HG02943 (cell line): ENCODE measurements around the gene RFC2.
"Not testable (repeated sequence)": the region's sequence is repeated elsewhere in the genome, so short reads cannot be mapped to it uniquely, and the experiment has no call there.

Experiments used
- ATAC-seq: cut with Tn5 transposase; IDR thresholded peaks from one replicate; pipeline ENCODE4 v1.9.1; 2021; ENCODE audit warnings: mild to moderate bottlenecking, low read depth, moderate library complexity; ENCODE audit not compliant: unreplicated experiment

The RFC2 gene

DNA sequence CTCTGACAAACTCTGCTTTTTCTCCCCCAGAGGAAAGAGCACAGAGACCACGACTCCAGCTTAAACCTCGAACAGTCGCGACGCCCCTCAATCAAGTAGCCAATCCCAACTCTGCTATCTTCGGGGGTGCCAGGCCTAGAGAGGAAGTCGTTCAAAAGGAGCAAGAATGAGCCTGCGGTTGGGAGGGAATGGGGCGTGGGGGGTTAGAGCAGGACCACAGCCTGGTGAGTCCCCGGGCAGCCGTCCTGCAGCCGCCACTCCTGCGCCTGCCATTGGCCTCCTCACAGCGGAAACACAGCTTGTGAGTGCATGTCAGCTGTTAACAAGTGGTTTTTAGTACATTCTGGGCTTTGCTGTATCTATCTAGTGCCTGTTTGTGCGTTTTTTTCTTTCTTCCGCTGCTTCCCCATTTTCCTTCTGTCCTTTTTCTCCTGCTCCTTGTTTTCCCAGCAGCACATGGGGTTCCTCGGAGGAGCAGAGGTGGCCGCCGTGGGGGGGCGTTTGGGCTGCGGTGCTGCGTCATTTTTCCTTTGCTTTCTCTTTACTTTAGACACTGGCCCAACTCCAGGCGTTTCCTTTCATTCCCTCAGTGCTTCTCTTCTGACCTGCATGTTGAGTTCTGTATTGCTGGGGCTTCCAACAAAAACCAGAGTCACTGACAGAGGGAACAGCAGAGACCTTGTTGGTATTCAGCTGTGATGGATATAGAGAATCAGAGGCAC, 58.9 kb downstream of the RFC2 start:
- not testable (repeated sequence) for ATAC-seq

DNA sequence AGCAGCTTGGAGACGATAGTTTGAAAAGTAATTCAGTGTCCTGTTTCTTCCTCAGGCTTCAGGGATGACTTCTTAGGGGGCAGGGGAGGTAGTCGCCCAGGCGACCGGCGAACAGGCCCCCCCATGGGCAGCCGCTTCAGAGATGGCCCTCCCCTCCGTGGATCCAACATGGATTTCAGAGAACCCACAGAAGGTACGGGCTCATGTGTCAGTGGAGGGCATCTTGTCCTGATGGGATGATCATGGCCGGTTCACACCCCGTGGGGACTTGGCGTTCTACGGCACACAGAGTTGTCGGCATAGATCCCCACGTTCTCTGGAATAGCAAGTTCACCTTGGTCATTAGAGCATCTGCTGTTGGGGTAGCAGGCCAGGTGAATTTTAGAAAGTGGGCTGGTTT, 59.5 kb downstream of the RFC2 start:
- ATAC-seq, result no peak

DNA sequence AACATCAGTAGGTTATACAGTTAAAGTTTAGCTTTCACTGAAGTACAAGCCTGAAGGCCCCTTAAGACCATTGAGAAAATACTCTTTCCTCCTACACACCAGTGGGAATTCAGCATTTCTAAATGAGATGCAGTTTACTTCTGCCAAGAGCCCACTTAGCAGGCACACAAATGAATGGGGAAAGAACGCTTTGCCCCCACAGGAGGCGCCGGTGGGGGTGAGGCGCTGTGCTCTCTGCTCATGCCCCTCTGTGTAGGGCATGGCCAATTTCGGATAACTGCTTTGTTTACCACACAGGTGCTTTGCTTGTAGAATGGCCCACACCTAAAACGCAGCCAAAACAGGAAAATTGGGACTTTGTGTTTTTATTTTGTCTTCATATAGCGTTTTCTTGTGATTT, 60.3 kb downstream of the RFC2 start:
- no peak for ATAC-seq

DNA sequence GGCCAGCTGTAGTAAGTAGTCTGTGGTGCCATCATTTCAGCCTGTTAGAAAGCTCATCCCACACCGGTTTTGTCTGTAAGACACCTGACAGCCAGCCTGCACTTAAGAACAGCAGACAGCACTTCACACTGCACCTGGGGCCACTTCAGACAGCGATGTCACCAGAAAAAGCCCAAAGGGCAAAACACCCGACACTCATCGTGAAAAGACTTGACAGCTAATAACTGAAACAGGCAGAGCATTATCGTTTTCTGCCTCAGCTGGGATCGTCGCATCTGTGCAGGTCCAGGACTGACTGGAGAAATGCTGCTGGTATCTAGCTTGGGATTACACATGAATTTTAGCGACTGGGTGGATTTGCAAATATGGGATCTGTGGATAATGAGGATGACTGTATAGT, 61.1 kb downstream of the RFC2 start:
- no peak for ATAC-seq

DNA sequence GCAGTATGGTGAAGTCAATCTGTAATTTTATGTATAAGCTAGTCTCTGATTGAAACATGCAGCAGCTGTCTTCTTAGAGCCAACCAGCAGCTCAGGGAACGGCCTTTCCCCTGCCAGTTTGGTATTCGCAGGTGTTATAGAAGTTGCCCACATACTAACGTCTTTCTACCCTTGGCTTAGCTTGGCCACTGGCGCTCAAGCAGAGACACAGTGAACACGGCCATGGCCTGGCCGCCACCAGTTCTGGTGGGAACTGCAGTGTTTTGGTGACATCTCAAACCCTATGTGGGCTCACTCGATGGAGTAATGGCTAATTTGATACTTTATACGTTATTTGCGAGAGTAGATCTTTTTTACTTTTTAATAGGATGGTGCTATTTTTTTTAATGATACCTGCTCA, 63.0 kb downstream of the RFC2 start:
- ATAC-seq, result no peak

GRCh38 chr7:74190259-74190658, 63.9 kb downstream of the RFC2 start:
- ATAC-seq, result no peak

- no peak for ATAC-seq
Observed at GRCh38 chr7:74187915-74188675, 66.1 kb downstream of the RFC2 start.

DNA sequence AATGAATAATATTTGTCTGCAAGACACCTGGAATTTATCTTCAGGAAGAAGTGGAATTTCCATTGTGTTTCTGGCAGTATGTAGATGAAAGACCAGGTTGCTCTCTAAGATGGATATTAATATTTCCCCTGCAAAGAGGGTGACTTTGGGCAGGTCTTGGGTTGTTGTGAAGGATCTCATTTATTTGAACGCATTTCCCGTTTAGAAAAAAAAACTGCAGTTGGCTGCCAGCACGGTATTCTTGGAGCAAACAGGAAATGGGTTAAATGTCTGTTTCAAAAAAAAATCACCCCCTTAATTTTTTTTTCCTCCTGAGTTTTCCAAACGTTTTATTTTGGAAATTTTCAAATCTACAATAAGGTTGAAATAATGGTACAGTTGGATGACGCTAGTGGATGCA, 68.6 kb downstream of the RFC2 start:
- no peak for ATAC-seq

GRCh38 chr7:74185016-74185415, 69.2 kb downstream of the RFC2 start:
- no peak for ATAC-seq

- ATAC-seq, result no peak
Observed at GRCh38 chr7:74183653-74184450, 70.3 kb downstream of the RFC2 start.

DNA sequence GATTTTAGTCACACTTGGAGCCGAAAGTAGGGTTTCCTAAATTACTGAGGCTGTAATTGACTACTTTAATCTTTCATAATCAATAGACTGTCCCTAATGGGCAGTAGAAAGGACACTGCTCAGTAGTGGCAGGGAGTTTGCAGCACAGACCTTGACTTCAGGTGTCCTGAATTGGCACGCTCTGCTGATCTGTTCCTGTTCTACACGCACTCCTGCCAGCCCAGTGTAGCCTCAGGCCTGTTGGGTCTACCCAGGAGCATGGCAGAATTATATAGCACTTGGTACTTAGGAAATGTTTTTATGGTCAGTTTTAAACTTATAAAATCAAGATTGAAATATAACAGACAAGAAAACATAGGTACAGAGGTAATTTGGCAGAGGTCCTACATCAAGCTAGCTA, 71.1 kb downstream of the RFC2 start:
- ATAC-seq, result no peak

DNA sequence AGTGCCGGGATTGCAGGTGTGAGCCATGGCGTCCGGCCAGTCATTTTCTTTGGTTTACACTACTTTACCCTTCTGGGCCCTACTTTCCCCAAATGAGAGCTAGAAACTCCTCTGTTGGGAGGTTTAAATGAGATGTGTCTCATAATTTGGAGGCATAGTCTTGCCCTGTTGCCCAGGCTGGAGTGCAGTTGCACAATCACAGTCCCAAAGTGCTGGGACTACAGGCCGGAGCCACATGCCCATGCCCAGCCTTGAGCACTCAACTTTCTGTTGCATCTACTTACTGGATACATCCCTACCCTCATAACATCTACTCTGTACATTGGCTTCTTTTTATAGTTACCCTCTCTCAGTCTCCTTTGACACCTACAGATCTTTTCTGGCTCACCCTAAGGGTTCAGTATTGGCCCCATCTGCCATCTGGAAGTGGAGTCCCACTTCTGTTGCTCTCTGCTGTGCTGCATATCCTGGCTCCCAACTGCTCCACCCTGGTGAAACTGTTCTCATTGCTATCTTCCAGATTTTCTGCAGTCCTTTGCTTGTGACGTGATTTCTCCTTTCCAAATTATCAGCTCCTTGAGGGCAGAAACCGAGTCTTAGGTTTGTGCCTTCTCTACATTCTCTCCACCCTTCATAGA, 71.6 kb downstream of the RFC2 start:
- no peak for ATAC-seq

DNA sequence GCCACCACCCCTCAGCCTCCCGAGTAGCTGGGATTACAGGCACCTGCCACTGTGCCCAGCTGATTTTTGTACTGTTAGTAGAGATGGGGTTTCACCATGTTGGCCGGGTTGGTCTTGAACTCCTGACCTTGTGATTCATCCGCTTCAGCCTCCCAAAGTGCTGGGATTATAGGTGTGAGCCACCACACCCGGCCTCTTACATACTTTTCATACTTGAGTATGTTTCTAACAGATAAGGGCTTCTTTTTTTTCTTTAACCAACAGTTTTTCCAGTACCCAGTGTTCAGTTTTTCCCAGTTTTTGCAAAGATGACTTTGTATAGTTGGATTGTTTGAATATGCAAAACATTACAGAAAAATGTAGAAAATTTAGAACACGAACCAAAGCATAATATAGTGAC, 72.4 kb downstream of the RFC2 start:
- no peak for ATAC-seq
